Right lobe of liver (tissue), 4 donors: ENCODE results near the gene TCF4.

Experiments
- POLR2A ChIP-seq: fragments of 450-650 bp; IDR thresholded peaks from one replicate; pipeline ENCODE4 v1.6.1; 2017; ENCODE audit warnings: antibody characterized with exemption, mild to moderate bottlenecking
- TF ChIP-seq, protein P1 (sequence below), 4 donors: fragments of 200-600 bp in 3 of 4; fragments of 450-650 bp in 1 of 4; IDR thresholded peaks; one replicate each; pipeline versions ENCODE4 v1.5.1 to v1.8.0; 2016 to 2022; ENCODE audit warnings: antibody characterized with exemption in 4 of 4, mild to moderate bottlenecking in 2 of 4
- donor health status: DM: no; HTN: no; CAD: no.
- donor health status: DM: no; HTN: no; CAD: no.
- donor health status: DM: no; HTN: yes; CAD: no.

DNA sequence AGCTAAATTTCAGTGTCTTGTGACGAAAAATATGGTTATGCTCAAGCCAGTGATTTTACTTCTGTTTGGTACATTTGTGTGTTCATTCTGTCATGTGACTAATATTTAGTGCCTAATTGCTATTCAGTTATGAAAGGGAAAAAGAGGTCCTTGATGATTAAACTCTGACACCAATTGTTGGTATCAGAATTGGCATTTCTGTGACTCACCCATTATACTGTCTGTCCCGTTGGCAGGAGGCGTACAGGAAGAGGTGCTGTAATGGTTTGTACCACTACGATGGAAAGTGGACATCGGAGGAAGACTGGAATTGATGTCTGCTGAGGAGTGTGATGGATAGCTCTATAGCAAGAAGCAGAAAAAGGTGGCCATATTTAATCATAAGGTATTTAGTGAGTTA is 318.4 kb downstream of the TCF4 start:
- TF ChIP-seq, protein P1, sequence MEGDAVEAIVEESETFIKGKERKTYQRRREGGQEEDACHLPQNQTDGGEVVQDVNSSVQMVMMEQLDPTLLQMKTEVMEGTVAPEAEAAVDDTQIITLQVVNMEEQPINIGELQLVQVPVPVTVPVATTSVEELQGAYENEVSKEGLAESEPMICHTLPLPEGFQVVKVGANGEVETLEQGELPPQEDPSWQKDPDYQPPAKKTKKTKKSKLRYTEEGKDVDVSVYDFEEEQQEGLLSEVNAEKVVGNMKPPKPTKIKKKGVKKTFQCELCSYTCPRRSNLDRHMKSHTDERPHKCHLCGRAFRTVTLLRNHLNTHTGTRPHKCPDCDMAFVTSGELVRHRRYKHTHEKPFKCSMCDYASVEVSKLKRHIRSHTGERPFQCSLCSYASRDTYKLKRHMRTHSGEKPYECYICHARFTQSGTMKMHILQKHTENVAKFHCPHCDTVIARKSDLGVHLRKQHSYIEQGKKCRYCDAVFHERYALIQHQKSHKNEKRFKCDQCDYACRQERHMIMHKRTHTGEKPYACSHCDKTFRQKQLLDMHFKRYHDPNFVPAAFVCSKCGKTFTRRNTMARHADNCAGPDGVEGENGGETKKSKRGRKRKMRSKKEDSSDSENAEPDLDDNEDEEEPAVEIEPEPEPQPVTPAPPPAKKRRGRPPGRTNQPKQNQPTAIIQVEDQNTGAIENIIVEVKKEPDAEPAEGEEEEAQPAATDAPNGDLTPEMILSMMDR (IDR thresholded peaks at IDR 0.05) = no peak
- TF ChIP-seq POLR2A = no peak
